Measurements from ENCODE around the gene ASB16.

Gene ASB16

DNA sequence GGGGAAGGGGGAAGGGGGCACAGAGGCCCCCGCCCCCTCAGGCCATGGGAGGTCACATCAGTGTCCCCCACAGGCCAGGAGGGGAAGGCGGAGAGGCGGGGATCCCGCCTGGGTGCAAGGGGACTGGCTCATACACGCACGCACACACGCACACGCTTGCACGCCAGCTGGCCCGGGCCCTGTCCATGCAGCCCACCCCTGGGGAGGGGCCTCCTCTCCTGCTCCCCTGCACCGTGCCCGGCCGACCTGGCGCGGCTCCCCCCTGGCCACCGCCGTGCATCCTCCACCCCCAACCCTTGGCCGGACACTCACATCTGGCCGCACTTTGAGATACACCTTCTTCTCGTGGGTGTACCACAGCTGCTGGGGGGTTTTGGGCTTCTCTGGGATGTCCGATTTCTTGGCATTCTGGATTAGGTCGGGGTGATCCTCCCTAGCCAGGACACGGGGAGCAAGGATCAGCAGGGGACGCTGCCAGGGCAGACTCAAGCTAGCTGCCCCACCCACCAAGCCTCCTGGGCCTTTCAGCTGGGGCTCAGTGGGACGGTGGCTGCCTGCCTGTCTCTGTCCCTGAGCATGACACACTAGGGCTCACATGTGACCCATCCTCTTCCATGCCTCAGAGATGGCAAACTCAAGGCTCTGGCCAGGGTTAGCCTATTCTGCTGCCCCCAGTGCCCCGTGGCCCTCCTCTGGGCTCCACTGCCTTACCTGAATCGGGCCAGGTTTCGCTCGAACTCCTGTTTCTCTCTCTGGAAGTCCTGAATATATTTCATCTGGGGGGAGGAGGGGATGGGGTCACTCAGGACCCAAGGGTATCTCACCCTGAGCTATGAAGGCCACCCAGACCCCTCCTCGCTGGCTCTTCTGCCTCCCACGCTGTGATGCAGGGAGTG, 42.3 kb downstream of the ASB16 start:
- Histone ChIP-seq H2AFZ (ENCODE audit: low read depth, low read length) (no peak overlapping the region), H3K27ac (ENCODE audit: low read length) (no peak overlapping the region), H3K36me3 (replicated peaks; ENCODE audit: low read depth, low read length) (peaks cover 66% of the 10 kb centered on the region), H3K27me3 (ENCODE audit: low read depth, low read length) (no peaks in the 10 kb centered on the region), H3K4me1 (ENCODE audit: low read length) (peaks cover 52% of the 10 kb centered on the region), H3K4me3 (ENCODE audit: low read length) (no peak overlapping the region), H3K79me2 (ENCODE audit: low read length) (peaks cover 37% of the 10 kb centered on the region), H3K9me3 (ENCODE audit: insufficient read depth, low read length) (no peaks in the 10 kb centered on the region), H3K4me2 (ENCODE audit: low read length) (no peak overlapping the region), H4K20me1 (ENCODE audit: insufficient read depth, low read length) (no peaks in the 10 kb centered on the region), H3K9ac (ENCODE audit: low read length) (no peak overlapping the region)
- TF ChIP-seq, protein P1, sequence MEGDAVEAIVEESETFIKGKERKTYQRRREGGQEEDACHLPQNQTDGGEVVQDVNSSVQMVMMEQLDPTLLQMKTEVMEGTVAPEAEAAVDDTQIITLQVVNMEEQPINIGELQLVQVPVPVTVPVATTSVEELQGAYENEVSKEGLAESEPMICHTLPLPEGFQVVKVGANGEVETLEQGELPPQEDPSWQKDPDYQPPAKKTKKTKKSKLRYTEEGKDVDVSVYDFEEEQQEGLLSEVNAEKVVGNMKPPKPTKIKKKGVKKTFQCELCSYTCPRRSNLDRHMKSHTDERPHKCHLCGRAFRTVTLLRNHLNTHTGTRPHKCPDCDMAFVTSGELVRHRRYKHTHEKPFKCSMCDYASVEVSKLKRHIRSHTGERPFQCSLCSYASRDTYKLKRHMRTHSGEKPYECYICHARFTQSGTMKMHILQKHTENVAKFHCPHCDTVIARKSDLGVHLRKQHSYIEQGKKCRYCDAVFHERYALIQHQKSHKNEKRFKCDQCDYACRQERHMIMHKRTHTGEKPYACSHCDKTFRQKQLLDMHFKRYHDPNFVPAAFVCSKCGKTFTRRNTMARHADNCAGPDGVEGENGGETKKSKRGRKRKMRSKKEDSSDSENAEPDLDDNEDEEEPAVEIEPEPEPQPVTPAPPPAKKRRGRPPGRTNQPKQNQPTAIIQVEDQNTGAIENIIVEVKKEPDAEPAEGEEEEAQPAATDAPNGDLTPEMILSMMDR (IDR thresholded peaks at IDR 0.05; ENCODE audit: low read depth, low read length), result no peak
- no peak for TF ChIP-seq EZH2phosphoT487 (IDR thresholded peaks at IDR 0.05; ENCODE audit: low read depth)

DNA sequence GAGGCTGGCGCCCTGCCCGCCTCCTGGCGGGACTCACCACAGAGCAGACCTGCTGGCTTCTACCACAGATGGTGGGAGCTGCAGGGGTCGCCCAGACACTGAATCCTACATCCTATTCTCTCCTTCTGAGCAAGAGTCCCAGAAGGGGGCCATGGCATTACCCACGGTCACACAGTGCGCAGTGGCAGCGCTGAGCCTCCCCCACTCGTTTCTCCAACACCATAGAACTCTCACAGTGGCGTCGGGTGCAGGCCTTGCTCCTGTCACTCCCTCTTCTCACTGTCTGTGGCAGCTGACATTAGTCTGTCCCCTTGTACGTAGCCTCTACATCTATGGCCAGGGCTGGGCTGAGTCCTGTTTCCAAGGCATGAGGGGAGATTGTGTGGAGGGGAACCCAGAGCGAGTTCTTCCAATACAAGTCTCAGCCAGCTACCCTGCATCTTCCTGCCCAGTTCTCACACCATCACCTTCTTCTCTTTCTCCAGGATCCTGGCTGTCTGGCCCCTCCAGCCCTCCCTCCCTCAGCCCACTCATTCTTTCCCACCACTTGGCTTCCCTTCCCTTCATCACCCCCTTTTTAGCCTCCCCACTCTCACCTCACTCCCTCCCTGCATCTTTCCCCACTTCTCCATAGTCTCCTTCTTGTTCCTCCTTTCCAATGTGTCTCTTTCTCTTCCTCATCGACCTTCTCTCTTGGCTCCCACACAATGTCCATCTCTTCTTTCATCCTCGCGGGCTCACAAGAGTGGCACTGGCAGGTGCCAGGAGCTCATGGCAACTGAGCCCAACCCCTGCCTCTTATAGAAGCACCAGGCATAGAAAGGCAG, 43.1 kb downstream of the ASB16 start:
- peaks cover 61% of the 10 kb centered on the region for H3K36me3 ChIP-seq (replicated peaks; ENCODE audit: low read depth, low read length)
- peaks cover 52% of the 10 kb centered on the region for H3K4me1 ChIP-seq (ENCODE audit: low read length)
- H2AFZ ChIP-seq (ENCODE audit: low read depth, low read length), result no peak overlapping the region
- no peak overlapping the region for H3K4me2 ChIP-seq (ENCODE audit: low read length)
- no peaks in the 10 kb centered on the region for H4K20me1 ChIP-seq (ENCODE audit: insufficient read depth, low read length)
- peaks cover 43% of the 10 kb centered on the region for H3K79me2 ChIP-seq (ENCODE audit: low read length)
- H3K27ac ChIP-seq (ENCODE audit: low read length), result no peak overlapping the region
- no peaks in the 10 kb centered on the region for H3K9me3 ChIP-seq (ENCODE audit: insufficient read depth, low read length)
- H3K4me3 ChIP-seq (ENCODE audit: low read length), result no peak overlapping the region
- no peak for TF ChIP-seq EZH2phosphoT487 (IDR thresholded peaks at IDR 0.05; ENCODE audit: low read depth)
- TF ChIP-seq, protein P1 (IDR thresholded peaks at IDR 0.05; ENCODE audit: low read depth, low read length), result no peak
- H3K9ac ChIP-seq (ENCODE audit: low read length), result no peak overlapping the region
- H3K27me3 ChIP-seq (ENCODE audit: low read depth, low read length), result no peaks in the 10 kb centered on the region

DNA sequence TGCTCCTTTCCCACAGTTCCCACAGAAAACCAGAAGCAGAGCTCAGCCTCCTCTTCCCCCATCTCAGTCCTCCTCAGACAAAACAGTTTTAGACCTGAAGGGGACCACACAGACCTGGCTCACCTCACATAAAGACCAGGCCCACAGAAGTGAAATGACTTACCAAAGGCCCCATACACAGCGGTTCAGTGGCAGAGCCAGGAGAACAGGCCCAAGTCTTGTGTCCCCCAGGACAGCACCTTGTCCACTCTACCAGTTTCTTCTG, 43.7 kb downstream of the ASB16 start:
- TF ChIP-seq EZH2phosphoT487 (IDR thresholded peaks at IDR 0.05; ENCODE audit: low read depth), result no peak
- TF ChIP-seq, protein P1 (IDR thresholded peaks at IDR 0.05; ENCODE audit: low read depth, low read length), result no peak
- Histone ChIP-seq H3K4me2 (ENCODE audit: low read length) (no peak overlapping the region), H3K4me3 (ENCODE audit: low read length) (no peak overlapping the region), H3K27me3 (ENCODE audit: low read depth, low read length) (no peaks in the 10 kb centered on the region), H3K9me3 (ENCODE audit: insufficient read depth, low read length) (no peaks in the 10 kb centered on the region), H3K79me2 (ENCODE audit: low read length) (peaks cover 48% of the 10 kb centered on the region), H4K20me1 (ENCODE audit: insufficient read depth, low read length) (no peaks in the 10 kb centered on the region), H2AFZ (ENCODE audit: low read depth, low read length) (no peak overlapping the region), H3K4me1 (ENCODE audit: low read length) (peaks cover 51% of the 10 kb centered on the region), H3K36me3 (replicated peaks; ENCODE audit: low read depth, low read length) (peaks cover 58% of the 10 kb centered on the region), H3K27ac (ENCODE audit: low read length) (no peak overlapping the region), H3K9ac (ENCODE audit: low read length) (no peak overlapping the region)

DNA sequence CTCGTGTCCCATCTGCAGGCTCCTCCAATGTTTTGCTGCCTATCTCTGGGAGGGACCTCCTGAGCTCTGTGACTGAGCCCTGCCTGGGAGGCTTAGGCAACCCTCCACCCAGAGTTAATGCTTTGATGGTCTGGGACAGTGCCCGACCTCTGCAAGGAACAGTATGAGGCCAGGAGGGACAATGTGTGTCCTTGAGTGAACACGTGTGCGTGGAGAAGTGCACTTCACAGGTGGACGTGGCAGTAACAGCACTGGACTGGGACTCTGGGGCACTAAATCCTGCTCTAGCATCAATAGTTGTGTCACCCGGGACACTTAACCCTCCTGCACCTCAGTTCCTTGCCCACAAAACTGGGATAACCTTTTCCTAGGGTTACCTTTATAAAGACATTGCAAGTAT, 44.4 kb downstream of the ASB16 start:
- H3K27ac ChIP-seq (ENCODE audit: low read length), result no peak overlapping the region
- H3K4me2 ChIP-seq (ENCODE audit: low read length), result no peak overlapping the region
- H3K9ac ChIP-seq (ENCODE audit: low read length), result no peak overlapping the region
- no peaks in the 10 kb centered on the region for H4K20me1 ChIP-seq (ENCODE audit: insufficient read depth, low read length)
- no peaks in the 10 kb centered on the region for H3K27me3 ChIP-seq (ENCODE audit: low read depth, low read length)
- H3K4me1 ChIP-seq (ENCODE audit: low read length), result peaks cover 44% of the 10 kb centered on the region
- H2AFZ ChIP-seq (ENCODE audit: low read depth, low read length), result no peak overlapping the region
- no peak for TF ChIP-seq EZH2phosphoT487 (IDR thresholded peaks at IDR 0.05; ENCODE audit: low read depth)
- no peak overlapping the region for H3K4me3 ChIP-seq (ENCODE audit: low read length)
- peaks cover 47% of the 10 kb centered on the region for H3K79me2 ChIP-seq (ENCODE audit: low read length)
- H3K36me3 ChIP-seq (replicated peaks; ENCODE audit: low read depth, low read length), result peaks cover 51% of the 10 kb centered on the region
- no peaks in the 10 kb centered on the region for H3K9me3 ChIP-seq (ENCODE audit: insufficient read depth, low read length)
